H54 (cell line): ENCODE data around the gene PEDS1.
"Not testable (repeated sequence)": the region's sequence is repeated elsewhere in the genome, so short reads cannot be mapped to it uniquely, and the experiment has no call there.

Experiments used
- DNase-seq: peaks from one replicate; pipeline ENCODE4 v3.0.0; 2011; ENCODE audit warnings: low spot score, mixed read lengths; ENCODE audit not compliant: insufficient read length
- FAIRE-seq: peaks from 3 replicates; lab custom pipeline; 2011; peaks lifted over from hg19 to GRCh38; lab: Jason Lieb, UNC
- POLR2A ChIP-seq: IDR thresholded peaks from 2 replicates; pipeline ENCODE4 v1.6.1; 2011; ENCODE audit warnings: low read depth, mild to moderate bottlenecking, low read length

Gene PEDS1

GRCh38 chr20:50186151-50186885 is 32.8 kb upstream of the PEDS1 start:
- TF ChIP-seq POLR2A = no peak
- peak; percentile 45 for FAIRE-seq

GRCh38 chr20:50185426-50185825 is 31.9 kb upstream of the PEDS1 start:
- FAIRE-seq = no peak
- no peak for DNase-seq
- TF ChIP-seq POLR2A = no peak

More at GRCh38 chr20:50186151-50186885, 32.8 kb upstream of the PEDS1 start:
- DNase-seq = no peak

- FAIRE-seq (no peak), DNase-seq (no peak)
- no peak for TF ChIP-seq POLR2A
Measured at GRCh38 chr20:50182346-50182745, 28.8 kb upstream of the PEDS1 start.

- DNase-seq (no peak), FAIRE-seq (no peak)
- TF ChIP-seq POLR2A = no peak
Measured at GRCh38 chr20:50181344-50181743, 27.8 kb upstream of the PEDS1 start.

GRCh38 chr20:50178672-50179071 is 25.1 kb upstream of the PEDS1 start:
- not testable (repeated sequence) for DNase-seq, FAIRE-seq

- DNase-seq = no peak
- no peak for TF ChIP-seq POLR2A
- no peak for FAIRE-seq
Measured at GRCh38 chr20:50175938-50176933, 22.7 kb upstream of the PEDS1 start.

- FAIRE-seq (no peak), DNase-seq (no peak)
- TF ChIP-seq POLR2A = no peak
Measured at GRCh38 chr20:50174456-50174855, 20.9 kb upstream of the PEDS1 start.

- peak; percentile 34; the same call in 1 of the 2 replicates for TF ChIP-seq POLR2A
- FAIRE-seq = no peak
- DNase-seq = no peak
Measured at GRCh38 chr20:50172347-50173013, 19.0 kb upstream of the PEDS1 start.

GRCh38 chr20:50170549-50171220 is 17.2 kb upstream of the PEDS1 start:
- FAIRE-seq (no peak), DNase-seq (no peak)
- no peak for TF ChIP-seq POLR2A

- no peak for TF ChIP-seq POLR2A
- no peak for DNase-seq
- FAIRE-seq = no peak
Measured at GRCh38 chr20:50169329-50169823, 15.9 kb upstream of the PEDS1 start.

GRCh38 chr20:50165684-50166554 is 12.4 kb upstream of the PEDS1 start:
- FAIRE-seq (peak; percentile 77), DNase-seq (peak; percentile 92)
- TF ChIP-seq POLR2A = peak; percentile 66
